K562 (cell line): ENCODE measurements around the gene DTNBP1. TPM values are rescaled to one million over a fixed set of nuclear protein-coding genes. Genes with fewer than 3 reads are reported as not detected.

Experiments
- ATAC-seq: fragments of 200-7000 bp; cut with Tn5 transposase; 3 replicates; pipeline ENCODE4 v1.9.1; 2020; ENCODE audit warnings: moderate library complexity
- BruUV-seq: library from RNA; stranded (reverse); fragments of 400-500 nt; replicated peaks from 2 replicates; lab custom pipeline; 2021; lab: Mats Ljungman, UMichigan
- CTCF ChIA-PET: fragments of 300-600 bp; formaldehyde crosslinking; extraction: SDS; loops from one replicate; lab custom pipeline; 2021; ENCODE audit warnings: low intra/inter-chr PET ratio; lab: Yijun Ruan, JAX
- POLR2A ChIA-PET: fragments of 300-600, 350-650 bp; sonication (Branson Sonifier 250); formaldehyde crosslinking; extraction: SDS; loops from one replicate; lab custom pipeline; 2021; ENCODE audit warnings: antibody characterized with exemption, inconsistent platforms; lab: Yijun Ruan, JAX
- DNase-seq, 4 experiments: peaks; one replicate each; pipeline versions ENCODE4 v3.0.0 to v3.0.0-alpha.2; 2011 to 2018; ENCODE audit warnings: low spot score in 3 of 4, mixed read lengths in 3 of 4; ENCODE audit errors: extremely low read depth in 1 of 4
- FAIRE-seq: peaks from 2 replicates; lab custom pipeline; 2011; peaks lifted over from hg19 to GRCh38; lab: Jason Lieb, UNC
- H2AFZ ChIP-seq: 2 replicates; pipeline ENCODE4 v1.6.0; 2011; ENCODE audit warnings: low read depth, low read length, control low read depth, inconsistent platforms
- H3K27ac ChIP-seq: fragments of 200-600 bp; 3 replicates; pipeline ENCODE4 v1.8.0; 2011; ENCODE audit warnings: low read depth, mild to moderate bottlenecking, control low read depth, inconsistent platforms, low read length, moderate library complexity, mixed read lengths; ENCODE audit errors: extremely low read depth
- H3K27me3 ChIP-seq, 2 experiments: fragments of 300-600 bp in 1 of 2; 2 replicates in 1 of 2; 3 replicates in 1 of 2; pipeline versions ENCODE4 v1.6.0 to v1.8.0; 2011; ENCODE audit warnings: inconsistent platforms in 2 of 2, low read length in 2 of 2, mild to moderate bottlenecking in 1 of 2, mixed read lengths in 1 of 2, moderate library complexity in 1 of 2; ENCODE audit not compliant: control insufficient read depth in 2 of 2, insufficient read depth in 2 of 2
- H3K36me3 ChIP-seq: fragments of 300-600 bp; 3 replicates; pipeline ENCODE4 v1.8.0; 2011; ENCODE audit warnings: mild to moderate bottlenecking, low read length, inconsistent platforms; ENCODE audit not compliant: control insufficient read depth, insufficient read depth
- H3K4me1 ChIP-seq, 2 experiments: fragments of 200-600 bp in 1 of 2; replicated peaks in 1 of 2; 2 replicates in 1 of 2; 3 replicates in 1 of 2; pipeline versions ENCODE4 v1.5.1 to v1.8.0; 2011; ENCODE audit warnings: inconsistent platforms in 2 of 2, low read length in 2 of 2, mild to moderate bottlenecking in 1 of 2, mixed read lengths in 1 of 2, moderate library complexity in 1 of 2; ENCODE audit not compliant: control insufficient read depth in 2 of 2, insufficient read depth in 2 of 2
- H3K4me2 ChIP-seq: 2 replicates; pipeline ENCODE4 v1.6.1; 2011; ENCODE audit warnings: low read length, control low read depth, inconsistent platforms, mixed read lengths; ENCODE audit not compliant: insufficient read depth
- H3K4me3 ChIP-seq: fragments of 200-600 bp; sonication (generic), shearing (Covaris generic); 2 replicates; pipeline ENCODE4 v1.5.1; 2016; ENCODE audit warnings: control low read depth, inconsistent platforms
- H3K79me2 ChIP-seq: fragments of 200-600 bp; 3 replicates; pipeline ENCODE4 v1.8.0; 2011; ENCODE audit warnings: low read length, inconsistent platforms; ENCODE audit not compliant: control insufficient read depth, insufficient read depth
- H3K9ac ChIP-seq, 2 experiments: 2 replicates each; pipeline versions ENCODE4 v1.6.0 to v1.6.1; 2011; ENCODE audit warnings: low read depth in 2 of 2, low read length in 2 of 2, control low read depth in 1 of 2, inconsistent platforms in 1 of 2, mild to moderate bottlenecking in 1 of 2, mixed read lengths in 1 of 2; ENCODE audit not compliant: insufficient read depth in 1 of 2
- H3K9me1 ChIP-seq: one replicate; pipeline ENCODE4 v1.6.0; 2011; ENCODE audit warnings: inconsistent platforms, mild to moderate bottlenecking, low read length, moderate library complexity; ENCODE audit not compliant: control insufficient read depth, insufficient read depth
- H3K9me3 ChIP-seq: replicated peaks from 2 replicates; pipeline ENCODE4 v1.5.1; 2011; ENCODE audit warnings: low read depth, low read length, inconsistent platforms; ENCODE audit not compliant: control insufficient read depth, insufficient read depth
- H4K20me1 ChIP-seq: replicated peaks from 2 replicates; pipeline ENCODE4 v1.6.1; 2011; ENCODE audit warnings: low read length, inconsistent platforms, mixed read lengths; ENCODE audit not compliant: control insufficient read depth, insufficient read depth
- CBX3 ChIP-seq, 2 experiments: IDR thresholded peaks; 1 replicate in 1 of 2; 2 replicates in 1 of 2; pipeline ENCODE4 v1.6.1; 2012; ENCODE audit warnings: inconsistent platforms in 2 of 2, low read length in 2 of 2, borderline replicate concordance in 1 of 2, control low read depth in 1 of 2
- EZH2 ChIP-seq: IDR thresholded peaks from 2 replicates; pipeline ENCODE4 v1.6.1; 2012; ENCODE audit warnings: low read depth, mild to moderate bottlenecking, inconsistent platforms, low read length, borderline replicate concordance
- HSF4 ChIP-seq: fragments of 250-450 bp; sonication (Bioruptor Pico); IDR thresholded peaks from 2 replicates; pipeline ENCODE4 v2.1.2; 2022; ENCODE audit warnings: mild to moderate bottlenecking, moderate library complexity, borderline replicate concordance
- MEF2D ChIP-seq: conservative IDR thresholded peaks from 2 replicates; pipeline ENCODE4 v1.6.1; 2016; ENCODE audit warnings: low read depth, missing genetic modification characterization, missing compliant biosample characterization
- MTA3 ChIP-seq: fragments of 450-650 bp; formaldehyde crosslinking; IDR thresholded peaks from 2 replicates; pipeline ENCODE4 v1.6.1; 2017; ENCODE audit warnings: mild to moderate bottlenecking, borderline replicate concordance
- POLR3A ChIP-seq: IDR thresholded peaks from 2 replicates; pipeline ENCODE4 v1.6.1; 2011; ENCODE audit warnings: borderline replicate concordance, mild to moderate bottlenecking, moderate library complexity; ENCODE audit not compliant: insufficient read length, insufficient read depth; ENCODE audit errors: extremely low read depth
- RHOXF2B ChIP-seq: fragments of 250-450 bp; sonication (Bioruptor Pico); conservative IDR thresholded peaks from 2 replicates; pipeline ENCODE4 v1.5.1; 2021
- ZNF707 ChIP-seq: fragments of 250-450 bp; sonication (Bioruptor Pico); conservative IDR thresholded peaks from 2 replicates; pipeline ENCODE4 v1.8.0; 2022; ENCODE audit warnings: inconsistent platforms, mild to moderate bottlenecking, moderate library complexity
- ZNF764 ChIP-seq: fragments of 250-450 bp; sonication (Bioruptor Pico); IDR thresholded peaks from 2 replicates; pipeline ENCODE4 v1.4.0; 2020; ENCODE audit warnings: low read depth, mild to moderate bottlenecking, moderate library complexity
- ZSCAN32 ChIP-seq: fragments of 450-650 bp; formaldehyde crosslinking; IDR thresholded peaks from 2 replicates; pipeline ENCODE4 v1.4.0; 2020; ENCODE audit warnings: mild to moderate bottlenecking, moderate library complexity
- WGBS: fragments of 100-300 bp; shearing (Covaris generic); methylation state at CpG from one replicate; pipeline ENCODE4 v1.1.6; 2016; ENCODE audit warnings: low coverage, mixed read lengths; ENCODE audit not compliant: insufficient coverage; ENCODE audit errors: missing lambda C conversion rate; 5-methylcytosine and 5-hydroxymethylcytosine counted together
- in situ Hi-C: fragments of 300-500 bp; cut with MboI; formaldehyde crosslinking; loops from 4 replicates; pipeline ENCODE4 v1.15.0; 2018; ENCODE audit warnings: inconsistent platforms, mixed read lengths
- intact Hi-C: fragments of 100-400 bp; cut with micrococcal nuclease; formaldehyde crosslinking; loops from 2 replicates; pipeline ENCODE4 v1.14.2; 2022
- polyA plus RNA-seq, 8 experiments: library from polyadenylated mRNA; depleted of rRNA in 4 of 8; stranded (reverse) in 5 of 8; unstranded in 3 of 8; fragments of >200 nt; fragmentation: Nextera tagmentation in 2 of 8; fragmentation: Illumina TruSeq in 1 of 8; extraction: Ambion mirVana in 2 of 8; extraction: Trizol in 1 of 8; gene quantifications; 2 replicates each; pipeline versions ENCODE4 v1.2.1 to v1.2.3, GENCODE V29; 2011 to 2014; ENCODE audit warnings: inconsistent platforms in 1 of 8, missing spikeins in 1 of 8
- total RNA-seq, 7 experiments: library from RNA; depleted of rRNA in 6 of 7; stranded (reverse); fragments of >200 nt in 6 of 7; fragmentation: Illumina TruSeq in 2 of 7; extraction: Trizol in 2 of 7; gene quantifications; 2 replicates each; pipeline versions ENCODE4 v1.2.1 to v1.2.3, GENCODE V29; 2011 to 2021; ENCODE audit warnings: low replicate concordance in 1 of 7
- TF ChIP-seq, protein P1 (sequence below): sonication (generic); formaldehyde crosslinking; IDR thresholded peaks from 2 replicates; pipeline ENCODE4 v1.9.0; 2022; ENCODE audit warnings: mild to moderate bottlenecking, missing genetic modification reagents
- TF ChIP-seq, protein P2 (sequence below): sonication (generic); formaldehyde crosslinking; IDR thresholded peaks from 2 replicates; pipeline ENCODE4 v1.8.1; 2023; ENCODE audit warnings: mild to moderate bottlenecking, missing genetic modification reagents, moderate library complexity
- TF ChIP-seq, protein P3 (sequence below): IDR thresholded peaks from 3 replicates; pipeline ENCODE4 v1.6.1; 2011; ENCODE audit warnings: borderline replicate concordance, mild to moderate bottlenecking; ENCODE audit not compliant: insufficient read length, insufficient read depth
- TF ChIP-seq, protein P4 (sequence below), 2 experiments: fragments of 250-450 bp in 1 of 2; fragments of 450-650 bp in 1 of 2; sonication (Bioruptor Pico) in 1 of 2; IDR thresholded peaks; 2 replicates each; pipeline versions ENCODE4 v1.6.1 to v1.8.0; 2016 to 2021; ENCODE audit warnings: mild to moderate bottlenecking in 2 of 2, moderate library complexity in 2 of 2, missing compliant biosample characterization in 1 of 2, missing genetic modification characterization in 1 of 2
- TF ChIP-seq, protein P5 (sequence below): fragments of 250-450 bp; sonication (Bioruptor Pico); IDR thresholded peaks from 2 replicates; pipeline ENCODE4 v1.9.0; 2021; ENCODE audit warnings: mild to moderate bottlenecking

Gene DTNBP1
- total and polyA plus RNA-seq, 9 of the 15 experiments (the other 6 are each of a cell fraction or from before 2014, with no cell fraction given) = 16.7 to 54.5 (median 21.4) TPM

DNA sequence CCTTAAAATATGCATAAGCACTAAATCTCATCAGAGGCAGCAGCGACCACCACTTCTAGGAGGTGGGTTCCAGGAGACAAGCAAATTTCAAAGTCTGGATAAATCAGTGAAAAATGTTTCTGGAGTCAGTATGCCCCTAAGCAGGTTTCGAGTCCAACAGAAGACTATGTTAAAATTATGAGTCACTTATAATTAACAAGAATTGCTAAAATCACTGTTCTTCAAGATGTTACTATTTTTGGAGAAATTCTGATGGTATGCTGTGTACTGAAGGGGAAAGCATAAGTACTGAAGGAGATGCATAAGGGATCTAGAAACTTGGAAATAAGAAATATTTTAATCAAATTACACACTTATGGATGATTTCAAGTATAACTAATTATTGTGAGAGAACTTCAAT, 58.0 kb downstream of the DTNBP1 start:
- in situ Hi-C loops = no loop called here
- DNase-seq (no peak), ATAC-seq (no peak)
- no peak overlapping the region for H3K4me2 ChIP-seq
- no peaks in the 10 kb centered on the region for H4K20me1 ChIP-seq
- WGBS = 58% methylated on average over 2 of the region's 2 CpGs
- no peaks in the 10 kb centered on the region for H3K9me1 ChIP-seq
- peaks cover 11% of the 10 kb centered on the region for H3K36me3 ChIP-seq
- H2AFZ ChIP-seq = no peak overlapping the region
- H3K4me3 ChIP-seq = no peak overlapping the region
- no peaks in the 10 kb centered on the region for H3K79me2 ChIP-seq
- CTCF ChIA-PET = no interaction called here
- TF ChIP-seq, protein P1, sequence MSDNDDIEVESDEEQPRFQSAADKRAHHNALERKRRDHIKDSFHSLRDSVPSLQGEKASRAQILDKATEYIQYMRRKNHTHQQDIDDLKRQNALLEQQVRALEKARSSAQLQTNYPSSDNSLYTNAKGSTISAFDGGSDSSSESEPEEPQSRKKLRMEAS (CRISPR knock-in tag) = no peak
- TF ChIP-seq ZNF707 (CRISPR knock-in tag) (no peak), ZSCAN32 (CRISPR knock-in tag) (no peak), HSF4 (CRISPR knock-in tag) (no peak), EZH2 (no peak), RHOXF2B (no peak), MTA3 (no peak), POLR3A (no peak), MEF2D (tag) (no peak), CBX3 (IDR thresholded peaks at IDR 0.05; ENCODE audit: borderline replicate concordance in 1 of 2, low read length in 2 of 2) (no peak), ZNF764 (CRISPR knock-in tag) (no peak)
- TF ChIP-seq, protein P2, sequence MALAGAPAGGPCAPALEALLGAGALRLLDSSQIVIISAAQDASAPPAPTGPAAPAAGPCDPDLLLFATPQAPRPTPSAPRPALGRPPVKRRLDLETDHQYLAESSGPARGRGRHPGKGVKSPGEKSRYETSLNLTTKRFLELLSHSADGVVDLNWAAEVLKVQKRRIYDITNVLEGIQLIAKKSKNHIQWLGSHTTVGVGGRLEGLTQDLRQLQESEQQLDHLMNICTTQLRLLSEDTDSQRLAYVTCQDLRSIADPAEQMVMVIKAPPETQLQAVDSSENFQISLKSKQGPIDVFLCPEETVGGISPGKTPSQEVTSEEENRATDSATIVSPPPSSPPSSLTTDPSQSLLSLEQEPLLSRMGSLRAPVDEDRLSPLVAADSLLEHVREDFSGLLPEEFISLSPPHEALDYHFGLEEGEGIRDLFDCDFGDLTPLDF (CRISPR knock-in tag) = no peak
- TF ChIP-seq, protein P3, sequence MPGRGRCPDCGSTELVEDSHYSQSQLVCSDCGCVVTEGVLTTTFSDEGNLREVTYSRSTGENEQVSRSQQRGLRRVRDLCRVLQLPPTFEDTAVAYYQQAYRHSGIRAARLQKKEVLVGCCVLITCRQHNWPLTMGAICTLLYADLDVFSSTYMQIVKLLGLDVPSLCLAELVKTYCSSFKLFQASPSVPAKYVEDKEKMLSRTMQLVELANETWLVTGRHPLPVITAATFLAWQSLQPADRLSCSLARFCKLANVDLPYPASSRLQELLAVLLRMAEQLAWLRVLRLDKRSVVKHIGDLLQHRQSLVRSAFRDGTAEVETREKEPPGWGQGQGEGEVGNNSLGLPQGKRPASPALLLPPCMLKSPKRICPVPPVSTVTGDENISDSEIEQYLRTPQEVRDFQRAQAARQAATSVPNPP = no peak
- TF ChIP-seq, protein P4, sequence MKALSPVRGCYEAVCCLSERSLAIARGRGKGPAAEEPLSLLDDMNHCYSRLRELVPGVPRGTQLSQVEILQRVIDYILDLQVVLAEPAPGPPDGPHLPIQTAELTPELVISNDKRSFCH (CRISPR knock-in tag; IDR thresholded peaks at IDR 0.05) = no peak
- TF ChIP-seq, protein P4 (tag; IDR thresholded peaks at IDR 0.05) = no peak
- TF ChIP-seq, protein P5, sequence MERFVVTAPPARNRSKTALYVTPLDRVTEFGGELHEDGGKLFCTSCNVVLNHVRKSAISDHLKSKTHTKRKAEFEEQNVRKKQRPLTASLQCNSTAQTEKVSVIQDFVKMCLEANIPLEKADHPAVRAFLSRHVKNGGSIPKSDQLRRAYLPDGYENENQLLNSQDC (CRISPR knock-in tag) = no peak
- TF ChIP-seq, all 486 proteins: peak for 0
- no peak overlapping the region for H3K9ac ChIP-seq
- H3K27me3 ChIP-seq = no peaks in the 10 kb centered on the region
- BruUV-seq = no TSS peak
- FAIRE-seq = no peak
- H3K4me1 ChIP-seq = peaks cover 0 to 7% of the 10 kb centered on the region in 2 experiments; a peak in 1 of 5 replicates
- H3K9me3 ChIP-seq = no peaks in the 10 kb centered on the region
- H3K27ac ChIP-seq = no peak overlapping the region
- POLR2A ChIA-PET = no interaction called here
- intact Hi-C loops = no loop called here
